ENCODE measurements around the gene VMAC. TPM values are rescaled to one million over a fixed set of nuclear protein-coding genes. Genes with fewer than 3 reads are reported as not detected.

The VMAC gene
- total RNA-seq, 1 donor from 2014 or later = 4.3 TPM

DNA sequence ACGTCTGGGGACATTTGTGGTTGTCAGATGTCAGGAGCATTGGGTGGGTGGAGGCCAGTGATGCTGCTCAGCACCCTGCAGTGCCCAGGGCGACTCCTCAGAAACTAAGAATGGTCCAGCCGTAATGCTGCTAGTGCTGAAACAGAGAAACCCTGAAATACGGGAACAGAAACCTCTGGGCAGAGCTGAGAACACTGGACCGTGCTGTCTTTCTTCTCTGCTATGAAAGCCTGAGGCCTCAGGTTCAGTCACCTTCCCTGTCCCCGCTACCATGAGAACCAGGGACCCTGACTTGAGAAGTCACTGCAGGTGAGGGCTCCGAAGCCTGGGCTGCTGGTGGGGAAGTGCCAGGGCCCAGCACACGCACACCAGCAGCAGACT lies 22.8 kb downstream of the VMAC start:
- no peak for DNase-seq (ENCODE audit: low read depth)
- no peaks in the 10 kb centered on the region for H3K27me3 ChIP-seq (ENCODE audit: control insufficient read depth, insufficient read depth, low read length)
- no peak overlapping the region for H3K4me3 ChIP-seq (ENCODE audit: low read depth, low read length)
- peaks cover 1% of the 10 kb centered on the region for H3K36me3 ChIP-seq (ENCODE audit: control insufficient read depth, insufficient read depth, low read length)
- TF ChIP-seq, protein P1, sequence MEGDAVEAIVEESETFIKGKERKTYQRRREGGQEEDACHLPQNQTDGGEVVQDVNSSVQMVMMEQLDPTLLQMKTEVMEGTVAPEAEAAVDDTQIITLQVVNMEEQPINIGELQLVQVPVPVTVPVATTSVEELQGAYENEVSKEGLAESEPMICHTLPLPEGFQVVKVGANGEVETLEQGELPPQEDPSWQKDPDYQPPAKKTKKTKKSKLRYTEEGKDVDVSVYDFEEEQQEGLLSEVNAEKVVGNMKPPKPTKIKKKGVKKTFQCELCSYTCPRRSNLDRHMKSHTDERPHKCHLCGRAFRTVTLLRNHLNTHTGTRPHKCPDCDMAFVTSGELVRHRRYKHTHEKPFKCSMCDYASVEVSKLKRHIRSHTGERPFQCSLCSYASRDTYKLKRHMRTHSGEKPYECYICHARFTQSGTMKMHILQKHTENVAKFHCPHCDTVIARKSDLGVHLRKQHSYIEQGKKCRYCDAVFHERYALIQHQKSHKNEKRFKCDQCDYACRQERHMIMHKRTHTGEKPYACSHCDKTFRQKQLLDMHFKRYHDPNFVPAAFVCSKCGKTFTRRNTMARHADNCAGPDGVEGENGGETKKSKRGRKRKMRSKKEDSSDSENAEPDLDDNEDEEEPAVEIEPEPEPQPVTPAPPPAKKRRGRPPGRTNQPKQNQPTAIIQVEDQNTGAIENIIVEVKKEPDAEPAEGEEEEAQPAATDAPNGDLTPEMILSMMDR (IDR thresholded peaks at IDR 0.05; ENCODE audit: insufficient read depth, low read length, poor library complexity, severe bottlenecking) = no peak

DNA sequence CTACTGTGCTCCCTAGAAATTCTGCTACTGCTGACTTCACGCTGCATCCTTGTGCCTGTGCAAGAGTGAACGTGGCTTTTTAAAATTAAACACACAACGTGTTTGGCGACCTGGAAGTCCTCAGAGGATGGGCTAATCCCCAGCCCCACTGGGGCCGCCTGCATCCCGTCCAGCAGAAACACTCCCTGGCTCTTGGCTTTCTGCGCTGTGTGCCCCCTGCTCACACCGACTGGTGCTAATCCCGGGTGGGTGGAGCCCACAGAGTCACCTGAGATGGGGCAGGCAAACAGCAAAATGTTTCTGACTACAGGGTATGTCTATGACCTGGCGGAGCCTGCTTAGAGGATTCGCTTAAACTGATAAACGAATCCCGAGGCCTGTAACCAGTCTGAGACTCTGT lies 24.5 kb downstream of the VMAC start:
- TF ChIP-seq, protein P1 (IDR thresholded peaks at IDR 0.05; ENCODE audit: insufficient read depth, low read length, poor library complexity, severe bottlenecking) = no peak
- H3K36me3 ChIP-seq (ENCODE audit: control insufficient read depth, insufficient read depth, low read length) = peaks cover 1% of the 10 kb centered on the region
- H3K27me3 ChIP-seq (ENCODE audit: control insufficient read depth, insufficient read depth, low read length) = no peaks in the 10 kb centered on the region
- no peak for DNase-seq (ENCODE audit: low read depth)
- no peak overlapping the region for H3K4me3 ChIP-seq (ENCODE audit: low read depth, low read length)

DNA sequence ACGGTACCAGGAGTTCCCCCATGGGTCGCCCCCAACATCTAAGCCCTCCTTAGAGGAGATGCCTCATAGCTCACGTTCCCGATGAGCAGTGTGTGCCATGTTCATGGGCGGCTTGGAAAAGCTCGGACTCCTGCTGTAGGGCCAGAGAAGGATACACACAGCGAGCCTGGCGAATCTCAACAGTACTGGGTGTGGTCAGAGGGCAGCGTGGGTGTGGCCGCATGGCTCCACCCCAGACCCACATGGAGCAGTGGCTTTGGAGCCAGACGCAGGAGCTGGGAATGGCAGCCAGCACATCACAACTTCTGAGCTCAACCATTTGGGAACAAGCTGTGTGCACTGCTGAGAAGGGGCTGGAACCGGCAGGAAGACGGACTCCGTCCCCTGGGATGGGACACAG lies 25.0 kb downstream of the VMAC start:
- Histone ChIP-seq H3K4me3 (ENCODE audit: low read depth, low read length) (no peak overlapping the region), H3K36me3 (ENCODE audit: control insufficient read depth, insufficient read depth, low read length) (peaks cover 1% of the 10 kb centered on the region), H3K27me3 (ENCODE audit: control insufficient read depth, insufficient read depth, low read length) (no peaks in the 10 kb centered on the region)
- TF ChIP-seq, protein P1 (IDR thresholded peaks at IDR 0.05; ENCODE audit: insufficient read depth, low read length, poor library complexity, severe bottlenecking) = no peak
- no peak for DNase-seq (ENCODE audit: low read depth)

DNA sequence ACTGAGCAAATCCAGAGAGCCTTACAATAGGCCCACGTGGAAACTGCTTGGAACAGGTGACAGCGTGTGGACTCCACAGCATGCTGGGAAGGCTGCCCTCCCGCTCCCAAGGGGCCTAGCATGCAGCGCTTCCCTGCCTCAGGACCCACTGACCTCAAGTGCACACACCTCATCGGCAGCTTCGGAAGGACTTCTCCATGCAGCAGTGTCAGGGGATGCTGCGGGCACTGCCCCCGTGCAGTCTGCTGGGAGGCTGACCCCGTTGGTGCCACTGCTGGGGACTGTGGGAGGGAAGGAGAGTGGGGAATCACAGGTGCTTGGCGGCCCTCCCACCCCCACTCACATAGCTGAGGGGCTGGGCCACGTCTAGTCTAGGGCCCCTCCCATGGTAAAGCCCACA lies 26.6 kb downstream of the VMAC start:
- no peak overlapping the region for H3K4me3 ChIP-seq (ENCODE audit: low read depth, low read length)
- peaks cover 1% of the 10 kb centered on the region for H3K36me3 ChIP-seq (ENCODE audit: control insufficient read depth, insufficient read depth, low read length)
- TF ChIP-seq, protein P1 (IDR thresholded peaks at IDR 0.05; ENCODE audit: insufficient read depth, low read length, poor library complexity, severe bottlenecking) = no peak
- no peak for DNase-seq (ENCODE audit: low read depth)
- H3K27me3 ChIP-seq (ENCODE audit: control insufficient read depth, insufficient read depth, low read length) = no peaks in the 10 kb centered on the region

DNA sequence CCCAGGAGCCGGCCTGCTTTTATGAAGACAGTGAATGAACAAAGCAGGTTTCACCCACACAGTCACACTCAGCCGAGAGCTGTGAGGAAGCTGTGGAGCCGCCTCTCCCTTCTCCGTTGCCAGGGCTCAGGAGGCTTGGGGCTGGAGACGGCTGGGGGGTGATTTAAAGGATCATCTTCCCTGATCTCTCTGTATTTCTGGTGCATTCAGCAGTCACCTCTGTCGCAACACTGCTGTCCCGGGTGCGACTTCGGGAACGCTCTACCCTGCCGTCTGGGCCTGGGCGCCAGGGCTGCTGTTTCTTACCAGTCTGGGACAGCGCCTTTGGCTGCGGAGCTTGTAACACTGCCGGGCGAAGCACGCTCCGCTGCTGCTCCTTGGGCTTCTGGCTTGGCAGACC lies 27.5 kb downstream of the VMAC start:
- H3K36me3 ChIP-seq (ENCODE audit: control insufficient read depth, insufficient read depth, low read length) = peaks cover 1% of the 10 kb centered on the region

More for the DNA sequence above, 27.5 kb downstream of the VMAC start:
- H3K4me3 ChIP-seq (ENCODE audit: low read depth, low read length) = no peak overlapping the region
- TF ChIP-seq, protein P1 (IDR thresholded peaks at IDR 0.05; ENCODE audit: insufficient read depth, low read length, poor library complexity, severe bottlenecking) = no peak
- no peaks in the 10 kb centered on the region for H3K27me3 ChIP-seq (ENCODE audit: control insufficient read depth, insufficient read depth, low read length)
- DNase-seq (ENCODE audit: low read depth) = no peak
